ENCODE measurements around the gene FAM161A. TPM values are rescaled to one million over a fixed set of nuclear protein-coding genes. Genes with fewer than 3 reads are reported as not detected.

The FAM161A gene
- 1 to 10 TPM; 1.4 to 3.9 (median 1.8) TPM for total RNA-seq

- ATAC-seq (ENCODE audit: low FRiP score) (peak; percentile 91), DNase-seq (ENCODE audit: low spot score) (peak; percentile 70)
- TF ChIP-seq CTCF (IDR thresholded peaks at IDR 0.05) = no peak
Observed at GRCh38 chr2:61853847-61854563, at the start of gene FAM161A. Gene FAM161A, minus strand, starts transcription at chr2:61854060. Its CDS starts 19 bp downstream, at chr2:61854041.

GRCh38 chr2:61900281-61900680 lies 46.4 kb upstream of the FAM161A start:
- no peak for ATAC-seq (ENCODE audit: low FRiP score)
- no peak for TF ChIP-seq CTCF (IDR thresholded peaks at IDR 0.05)
- DNase-seq (ENCODE audit: low spot score) = no peak

- TF ChIP-seq CTCF (IDR thresholded peaks at IDR 0.05) = no peak
- DNase-seq (ENCODE audit: low spot score) (no peak), ATAC-seq (ENCODE audit: low FRiP score) (no peak)
Observed at GRCh38 chr2:61898810-61899209, 45.0 kb upstream of the FAM161A start.

GRCh38 chr2:61888267-61889055 lies 34.6 kb upstream of the FAM161A start, which contains the start of gene CCT4:
Gene CCT4, minus strand, starts transcription at chr2:61888656. Its CDS starts 149 bp downstream, at chr2:61888507.
- peak; percentile 87 for ATAC-seq (ENCODE audit: low FRiP score)
- TF ChIP-seq CTCF (IDR thresholded peaks at IDR 0.05) = no peak
- DNase-seq (ENCODE audit: low spot score) = peak; percentile 82

- TF ChIP-seq CTCF (IDR thresholded peaks at IDR 0.05) = no peak
- DNase-seq (ENCODE audit: low spot score) = no peak
- ATAC-seq (ENCODE audit: low FRiP score) = peak; percentile 39
Observed at GRCh38 chr2:61887717-61888266, 33.9 kb upstream of the FAM161A start.

- no peak for TF ChIP-seq CTCF (IDR thresholded peaks at IDR 0.05)
- DNase-seq (ENCODE audit: low spot score) = no peak
- ATAC-seq (ENCODE audit: low FRiP score) = no peak
Observed at GRCh38 chr2:61885896-61886603, 32.2 kb upstream of the FAM161A start.

Data from omental fat pad (tissue), 4 donors.